Kidney (tissue), 14 donors: Measurements from ENCODE around the gene MUC5AC. TPM values are rescaled to one million over a fixed set of nuclear protein-coding genes. Genes with fewer than 3 reads are reported as not detected.

ENCODE experiments used
- DNase-seq, 5 donors: peaks; one replicate each; pipeline ENCODE4 v3.0.0-alpha.2; 2013 to 2020
- FAIRE-seq: peaks from 2 replicates; lab custom pipeline; 2012; peaks lifted over from hg19 to GRCh38; lab: Jason Lieb, UNC
- H3K27ac ChIP-seq, 2 donors: one replicate each; pipeline ENCODE4 v1.7.0; 2013; ENCODE audit warnings: low read depth in 2 of 2, low read length in 2 of 2, inconsistent platforms in 1 of 2
- H3K27me3 ChIP-seq: one replicate; pipeline ENCODE4 v1.7.1; 2013; ENCODE audit warnings: low read length, inconsistent platforms; ENCODE audit not compliant: control insufficient read depth, insufficient read depth
- H3K36me3 ChIP-seq, 3 donors: one replicate each; pipeline versions ENCODE4 v1.7.0 to v1.7.1; 2013; ENCODE audit warnings: low read length in 3 of 3, control low read depth in 1 of 3, inconsistent platforms in 1 of 3; ENCODE audit not compliant: insufficient read depth in 3 of 3, control insufficient read depth in 2 of 3
- H3K4me1 ChIP-seq, 3 donors: one replicate each; pipeline versions ENCODE4 v1.7.0 to v1.7.1; 2013; ENCODE audit warnings: low read length in 3 of 3, inconsistent platforms in 1 of 3, low read depth in 1 of 3; ENCODE audit not compliant: control insufficient read depth in 2 of 3, insufficient read depth in 2 of 3
- H3K4me3 ChIP-seq, 3 donors: one replicate each; pipeline versions ENCODE4 v1.7.0 to v1.8.1; 2013; ENCODE audit warnings: low read length in 3 of 3, control low read depth in 1 of 3, inconsistent platforms in 1 of 3
- H3K9ac ChIP-seq, 3 donors: one replicate each; pipeline versions ENCODE4 v1.7.0 to v1.7.1; 2013; ENCODE audit warnings: low read length in 3 of 3, control low read depth in 1 of 3, inconsistent platforms in 1 of 3
- H3K9me3 ChIP-seq, 3 donors: one replicate each; pipeline versions ENCODE4 v1.7.0 to v1.7.1; 2013; ENCODE audit warnings: low read length in 3 of 3, control low read depth in 1 of 3, inconsistent platforms in 1 of 3; ENCODE audit not compliant: control insufficient read depth in 2 of 3, insufficient read depth in 1 of 3
- CTCF ChIP-seq: IDR thresholded peaks from 3 replicates; pipeline ENCODE4 v1.5.1; 2012; ENCODE audit warnings: mild to moderate bottlenecking, moderate library complexity, borderline replicate concordance; ENCODE audit not compliant: insufficient read depth; ENCODE audit errors: extremely low read depth
- intact Hi-C: fragments of 100-400 bp; cut with DNase I; formaldehyde crosslinking; loops from one replicate; pipeline ENCODE4 v1.11.1; 2022
- polyA plus RNA-seq: library from polyadenylated mRNA; stranded (reverse); fragments of 350-450 nt; fragmentation: Illumina TruSeq; extraction: RNeasy Lipid Tissue Mini Kit (QIAGEN cat#74804); gene quantifications from one replicate; pipeline ENCODE4 v1.2.3, GENCODE V29; 2014; ENCODE audit warnings: low read depth, low replicate concordance; ENCODE audit not compliant: insufficient read depth
- total RNA-seq: library from RNA; stranded (reverse); fragmentation: NEBNext Ultra II Directional; extraction: Animal tissue kit (Norgen Biotek cat#: 25700); gene quantifications from one replicate; pipeline ENCODE4 v1.2.1, GENCODE V29; 2021
- donor health status: control.
- donor health status: control.
- donor health status: control.
- donor health status: control.
- donor health status: control.
- donor health status: DM: yes; HTN: yes; CAD: no.
- donor health status: Normal renal cell carcinoma (clear cell type).

Gene MUC5AC
- total and polyA plus RNA-seq, 2 donors from 2014 or later: 0.03 TPM; not detected in 1

- Histone ChIP-seq H3K9me3 (no peaks in the 10 kb centered on the region), H3K4me1 (no peaks in the 10 kb centered on the region), H3K27ac (no peak overlapping the region), H3K27me3 (no peaks in the 10 kb centered on the region), H3K9ac (no peak overlapping the region), H3K4me3 (no peak overlapping the region), H3K36me3 (no peaks in the 10 kb centered on the region)
- intact Hi-C loops: no loop called here
- FAIRE-seq (no peak), DNase-seq (peak in 1 of 5 donors; percentile 15)
- TF ChIP-seq CTCF: no peak
Measured at GRCh38 chr11:1235306-1235900, 77.7 kb downstream of the MUC5AC start.

GRCh38 chr11:1235901-1236315, 78.2 kb downstream of the MUC5AC start:
- Histone ChIP-seq H3K9ac (no peak overlapping the region), H3K9me3 (no peaks in the 10 kb centered on the region), H3K4me3 (no peak overlapping the region), H3K36me3 (no peaks in the 10 kb centered on the region), H3K27ac (no peak overlapping the region), H3K27me3 (no peaks in the 10 kb centered on the region), H3K4me1 (no peaks in the 10 kb centered on the region)
- FAIRE-seq: no peak
- TF ChIP-seq CTCF: no peak
- intact Hi-C loops: no loop called here
- peak in 2 of 5 donors; percentile 23 to 48 for DNase-seq

GRCh38 chr11:1236316-1237127, 78.8 kb downstream of the MUC5AC start:
- Histone ChIP-seq H3K4me3 (no peak overlapping the region), H3K9ac (no peak overlapping the region), H3K27me3 (no peaks in the 10 kb centered on the region), H3K4me1 (no peaks in the 10 kb centered on the region), H3K27ac (no peak overlapping the region), H3K9me3 (no peaks in the 10 kb centered on the region), H3K36me3 (no peaks in the 10 kb centered on the region)
- TF ChIP-seq CTCF: no peak
- intact Hi-C loops: no loop called here
- DNase-seq: peak in 2 of 5 donors; percentile 25 to 65
- FAIRE-seq: no peak
